Left lung (tissue), 10 donors: ENCODE data around the gene FMN1. TPM values are rescaled to one million over a fixed set of nuclear protein-coding genes. Genes with fewer than 3 reads are reported as not detected.

Experiments
- ATAC-seq: fragments of 200-7000 bp; cut with Tn5 transposase; one replicate; pipeline ENCODE4 v1.9.1; 2020; ENCODE audit warnings: moderate library complexity
- DNase-seq, 4 donors: peaks; one replicate each; pipeline ENCODE4 v3.0.0-alpha.2; 2013 to 2020
- H3K27ac ChIP-seq, 2 donors: fragments of 200-600 bp; sonication (generic) in 1 of 2; one replicate each; pipeline versions ENCODE4 v1.5.0 to v1.8.0; 2020 to 2021
- H3K27me3 ChIP-seq, 2 donors: fragments of 200-600 bp; sonication (generic) in 1 of 2; one replicate each; pipeline versions ENCODE4 v1.5.0 to v1.8.0; 2020 to 2021
- H3K36me3 ChIP-seq, 2 donors: fragments of 200-600 bp; sonication (generic) in 1 of 2; one replicate each; pipeline versions ENCODE4 v1.5.0 to v1.8.0; 2020 to 2021
- H3K4me1 ChIP-seq, 2 donors: fragments of 200-600 bp; one replicate each; pipeline ENCODE4 v1.8.0; 2021
- H3K4me3 ChIP-seq, 2 donors: fragments of 200-600 bp; sonication (generic) in 1 of 2; one replicate each; pipeline versions ENCODE4 v1.5.0 to v1.8.0; 2020 to 2021; ENCODE audit warnings: mild to moderate bottlenecking in 1 of 2
- H3K9me3 ChIP-seq, 2 donors: fragments of 200-600 bp; sonication (generic) in 1 of 2; one replicate each; pipeline versions ENCODE4 v1.5.0 to v1.8.0; 2020 to 2021
- intact Hi-C, 2 donors: fragments of 100-400 bp; cut with DNase I; formaldehyde crosslinking; loops; one replicate each; pipeline versions ENCODE4 v1.11.2 to v1.14.2; 2022
- polyA plus RNA-seq, 6 donors: library from polyadenylated mRNA; unstranded; fragments of 120-200 nt; gene quantifications; one replicate each; pipeline ENCODE4 v1.2.1, GENCODE V29; 2013; ENCODE audit not compliant: insufficient read length in 6 of 6
- total RNA-seq, 2 donors: library from RNA; stranded (reverse); fragmentation: NEBNext Ultra II Directional; extraction: Animal tissue kit (Norgen Biotek cat#: 25700); gene quantifications; one replicate each; pipeline ENCODE4 v1.2.1, GENCODE V29; 2021
- TF ChIP-seq, protein P1 (sequence below), 2 donors: fragments of 200-600 bp; sonication (generic) in 1 of 2; IDR thresholded peaks; one replicate each; pipeline versions ENCODE4 v1.5.0 to v1.8.0; 2021; ENCODE audit warnings: antibody characterized with exemption in 2 of 2
- donor health status: DM: no; HTN: yes; CAD: no.
- donor health status: DM: no; HTN: no; CAD: no.

The FMN1 gene
- total and polyA plus RNA-seq, 8 donors: 4.6 to 45.2 (median 8.4) TPM

DNA sequence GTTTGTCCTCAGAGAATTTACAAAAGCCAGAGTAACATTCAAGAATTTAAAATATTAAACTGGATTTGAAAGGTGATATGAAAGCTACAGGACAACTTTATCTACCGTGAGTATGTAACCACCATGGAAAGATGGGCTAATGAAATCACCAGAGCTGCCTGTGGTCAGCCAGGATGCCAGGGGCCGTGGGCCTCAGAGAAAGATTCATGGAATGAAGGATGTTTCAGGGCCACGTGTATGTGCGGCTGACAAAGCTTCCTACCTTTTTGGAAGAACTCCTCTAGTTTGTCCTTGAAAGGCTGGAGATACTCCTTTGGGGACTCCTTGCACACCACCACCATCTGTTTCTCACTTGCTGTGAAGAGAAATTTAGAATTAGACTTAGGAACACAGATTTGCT lies 337.8 kb downstream of the FMN1 start:
- no peak for DNase-seq
- H3K27ac ChIP-seq: peak overlapping the region in 1 of 2 donors; percentile 55
- no peak for ATAC-seq
- H3K27me3 ChIP-seq: no peaks in the 10 kb centered on the region
- intact Hi-C loops: no loop called here
- H3K4me1 ChIP-seq: peaks cover 3 to 5% of the 10 kb centered on the region in 2 donors
- H3K9me3 ChIP-seq: no peaks in the 10 kb centered on the region
- peaks cover 0 to 21% of the 10 kb centered on the region in 2 donors for H3K36me3 ChIP-seq
- H3K4me3 ChIP-seq: no peak overlapping the region
- TF ChIP-seq, protein P1, sequence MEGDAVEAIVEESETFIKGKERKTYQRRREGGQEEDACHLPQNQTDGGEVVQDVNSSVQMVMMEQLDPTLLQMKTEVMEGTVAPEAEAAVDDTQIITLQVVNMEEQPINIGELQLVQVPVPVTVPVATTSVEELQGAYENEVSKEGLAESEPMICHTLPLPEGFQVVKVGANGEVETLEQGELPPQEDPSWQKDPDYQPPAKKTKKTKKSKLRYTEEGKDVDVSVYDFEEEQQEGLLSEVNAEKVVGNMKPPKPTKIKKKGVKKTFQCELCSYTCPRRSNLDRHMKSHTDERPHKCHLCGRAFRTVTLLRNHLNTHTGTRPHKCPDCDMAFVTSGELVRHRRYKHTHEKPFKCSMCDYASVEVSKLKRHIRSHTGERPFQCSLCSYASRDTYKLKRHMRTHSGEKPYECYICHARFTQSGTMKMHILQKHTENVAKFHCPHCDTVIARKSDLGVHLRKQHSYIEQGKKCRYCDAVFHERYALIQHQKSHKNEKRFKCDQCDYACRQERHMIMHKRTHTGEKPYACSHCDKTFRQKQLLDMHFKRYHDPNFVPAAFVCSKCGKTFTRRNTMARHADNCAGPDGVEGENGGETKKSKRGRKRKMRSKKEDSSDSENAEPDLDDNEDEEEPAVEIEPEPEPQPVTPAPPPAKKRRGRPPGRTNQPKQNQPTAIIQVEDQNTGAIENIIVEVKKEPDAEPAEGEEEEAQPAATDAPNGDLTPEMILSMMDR (IDR thresholded peaks at IDR 0.05): no peak

DNA sequence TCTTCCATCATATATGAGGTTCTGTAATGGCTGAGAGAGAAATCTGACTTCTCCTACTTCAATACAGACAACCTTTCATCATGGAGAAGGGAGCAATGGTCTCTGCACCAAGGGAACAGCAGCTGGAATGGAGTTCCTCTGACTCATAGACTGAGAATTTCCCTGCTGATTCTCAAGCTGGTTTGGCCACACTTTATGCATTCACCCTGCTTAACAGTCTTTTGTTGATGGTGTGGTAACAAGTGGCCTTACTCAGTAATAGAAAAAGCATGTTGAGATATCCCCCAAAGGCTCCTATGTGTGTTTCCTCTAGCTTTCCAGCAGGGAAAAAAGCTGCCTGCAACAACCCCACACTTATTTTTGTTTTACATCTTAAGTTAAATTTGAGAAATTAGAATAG lies 338.6 kb downstream of the FMN1 start:
- Histone ChIP-seq H3K27me3 (no peaks in the 10 kb centered on the region), H3K36me3 (peaks cover 0 to 21% of the 10 kb centered on the region in 2 donors), H3K4me1 (peaks cover 3 to 5% of the 10 kb centered on the region in 2 donors), H3K4me3 (no peak overlapping the region), H3K27ac (peak overlapping the region in 1 of 2 donors; percentile 55), H3K9me3 (no peaks in the 10 kb centered on the region)
- DNase-seq (no peak), ATAC-seq (peak; percentile 91)
- TF ChIP-seq, protein P1 (IDR thresholded peaks at IDR 0.05): no peak
- intact Hi-C loops: no loop called here

DNA sequence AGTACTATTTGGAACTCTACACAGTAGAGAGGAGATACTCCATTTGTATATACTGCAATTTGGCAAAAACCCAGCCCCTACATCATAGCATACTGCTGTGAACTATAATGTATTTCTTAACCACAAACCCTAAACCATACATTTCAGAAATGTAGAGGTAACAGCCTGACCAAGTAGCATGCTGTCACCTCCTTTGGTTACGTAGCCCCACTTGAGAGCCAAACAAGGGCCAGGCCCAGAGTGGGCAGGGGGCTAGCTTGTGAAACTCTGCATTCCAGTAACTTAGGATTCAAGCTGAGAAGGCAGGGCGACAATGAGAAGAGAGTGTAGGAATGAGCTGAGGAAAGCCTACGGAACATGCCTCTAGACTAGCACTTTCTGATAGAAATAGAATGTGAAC lies 340.9 kb downstream of the FMN1 start:
- no peak for DNase-seq
- intact Hi-C loops: no loop called here
- TF ChIP-seq, protein P1 (IDR thresholded peaks at IDR 0.05): no peak
- no peak for ATAC-seq
- H3K27ac ChIP-seq: no peak overlapping the region
- peaks cover 3 to 5% of the 10 kb centered on the region in 2 donors for H3K4me1 ChIP-seq
- no peaks in the 10 kb centered on the region for H3K27me3 ChIP-seq
- H3K4me3 ChIP-seq: no peak overlapping the region
- H3K9me3 ChIP-seq: no peaks in the 10 kb centered on the region
- peaks cover 0 to 21% of the 10 kb centered on the region in 2 donors for H3K36me3 ChIP-seq

DNA sequence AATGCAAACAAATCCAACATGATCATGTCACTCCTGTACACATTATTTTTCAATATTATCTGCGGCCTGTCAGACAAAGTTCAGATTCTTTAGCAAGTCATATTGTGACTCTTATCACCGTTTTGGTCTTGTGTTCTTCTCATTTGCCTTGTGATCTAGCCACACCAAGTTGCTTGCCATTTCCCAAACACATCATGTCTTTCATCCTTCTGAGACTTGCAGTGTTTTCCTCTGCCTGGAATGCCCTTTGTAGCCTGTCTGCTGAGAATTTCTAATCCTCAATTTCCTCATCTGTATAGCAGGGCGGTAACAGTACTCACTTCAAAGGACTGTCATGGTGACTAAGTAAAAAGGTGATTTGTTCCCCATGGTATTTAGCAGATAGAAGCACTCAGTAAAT lies 341.7 kb downstream of the FMN1 start:
- Histone ChIP-seq H3K27me3 (no peaks in the 10 kb centered on the region), H3K9me3 (no peaks in the 10 kb centered on the region), H3K4me1 (peaks cover 3 to 5% of the 10 kb centered on the region in 2 donors), H3K4me3 (no peak overlapping the region), H3K27ac (no peak overlapping the region), H3K36me3 (peaks cover 0 to 21% of the 10 kb centered on the region in 2 donors)
- DNase-seq: no peak
- TF ChIP-seq, protein P1 (IDR thresholded peaks at IDR 0.05): no peak
- intact Hi-C loops: no loop called here
- ATAC-seq: no peak

DNA sequence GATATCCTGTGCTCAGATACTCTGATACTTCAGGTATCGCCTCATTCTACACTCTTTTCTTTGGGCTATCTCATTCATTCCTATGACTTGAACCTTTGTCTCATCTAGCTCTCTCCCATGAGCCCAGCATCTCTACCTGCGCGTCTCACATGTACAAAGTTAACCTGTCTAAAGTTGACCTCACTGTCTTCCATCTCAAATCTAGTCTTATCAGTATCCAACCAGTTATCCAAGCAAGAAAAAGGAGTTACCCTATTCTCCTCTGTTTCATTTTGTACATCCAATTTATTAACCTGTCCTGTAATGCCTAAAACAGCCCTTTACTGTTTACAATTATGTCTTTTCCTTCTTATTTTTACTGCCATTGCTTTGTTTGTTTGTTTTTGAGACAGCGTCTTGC lies 342.5 kb downstream of the FMN1 start:
- H3K4me1 ChIP-seq: peaks cover 3 to 5% of the 10 kb centered on the region in 2 donors
- H3K4me3 ChIP-seq: no peak overlapping the region
- H3K9me3 ChIP-seq: no peaks in the 10 kb centered on the region
- peak overlapping the region in 1 of 2 donors; percentile 7 for H3K27ac ChIP-seq
- ATAC-seq: no peak
- no peak for DNase-seq
- H3K36me3 ChIP-seq: peaks cover 0 to 16% of the 10 kb centered on the region in 2 donors
- intact Hi-C loops: no loop called here
- TF ChIP-seq, protein P1 (IDR thresholded peaks at IDR 0.05): no peak
- no peaks in the 10 kb centered on the region for H3K27me3 ChIP-seq
